Right ventricle myocardium superior (tissue), 1 donor: ENCODE results near the gene SKIC2. TPM values are rescaled to one million over a fixed set of nuclear protein-coding genes. Genes with fewer than 3 reads are reported as not detected.
"Not testable (repeated sequence)": the region's sequence is repeated elsewhere in the genome, so short reads cannot be mapped to it uniquely, and the experiment has no call there.

ENCODE experiments used
- ATAC-seq: fragments of 200-7000 bp; cut with Tn5 transposase; one replicate; pipeline ENCODE4 v1.9.1; 2020; ENCODE audit warnings: mild to moderate bottlenecking; ENCODE audit not compliant: poor library complexity
- DNase-seq: peaks from one replicate; pipeline ENCODE4 v3.0.0-alpha.2; 2020
- intact Hi-C: fragments of 100-400 bp; cut with DNase I; formaldehyde crosslinking; loops from one replicate; pipeline ENCODE4 v1.11.2; 2022
- microRNA-seq: library from miRNA; unstranded; fragments of <30 nt; microRNA quantifications from one replicate; pipeline ENCODE4 v1.2.0, GENCODE V29; 2020
- total RNA-seq: library from RNA; stranded (reverse); fragmentation: NEBNext Ultra II Directional; extraction: Animal tissue kit (Norgen Biotek cat#: 25700); gene quantifications from one replicate; pipeline ENCODE4 v1.2.1, GENCODE V29; 2021
- donor health status: DM: no; HTN: yes; CAD: no; lungs with severe emphysema.

SKIC2 gene
- total RNA-seq, 1 donor from 2014 or later: 33.6 TPM

- peak; percentile 81 for ATAC-seq
- intact Hi-C loops, DNase-seq: not testable (repeated sequence)
These were observed 55.6 kb downstream of the SKIC2 start, which contains the start of gene C4B for GRCh38 chr6:32014547-32014946. C4B (plus strand) TSS chr6:32014795; CDS start chr6:32014846, 51 bp downstream.

Small RNA genes lying within 50 kb of the gene (microRNA-seq; reads per million reads assigned to microRNA genes)
- gene MIR1236: not detected

Other genes with a start within 250 kb of the SKIC2 start
- gene LY6G6D, start 243.8 kb upstream of the SKIC2 start, total RNA-seq: not detected
- gene LY6G6C, start 237.4 kb upstream of the SKIC2 start, total RNA-seq: not detected
- gene MPIG6B, start 235.8 kb upstream of the SKIC2 start, total RNA-seq: 0.13 TPM
- gene DDAH2, start 229.9 kb upstream of the SKIC2 start, total RNA-seq: 32.9 TPM
- 86.8 TPM for gene CLIC1, start 222.6 kb upstream of the SKIC2 start, total RNA-seq
- gene MSH5, start 219.2 kb upstream of the SKIC2 start, total RNA-seq: 1.8 TPM
- 0.86 TPM for gene SAPCD1, start 196.5 kb upstream of the SKIC2 start, total RNA-seq
- 9.5 TPM for gene VWA7, start 181.8 kb upstream of the SKIC2 start, total RNA-seq
- gene VARS1, start 163.4 kb upstream of the SKIC2 start, total RNA-seq: 22.1 TPM
- 23.0 TPM for gene LSM2, start 152.2 kb upstream of the SKIC2 start, total RNA-seq
- gene HSPA1L, start 143.9 kb upstream of the SKIC2 start, total RNA-seq: 2.0 TPM
- 324 TPM for gene HSPA1A, start 143.6 kb upstream of the SKIC2 start, total RNA-seq
- gene HSPA1B, start 131.4 kb upstream of the SKIC2 start, total RNA-seq: 236 TPM
- gene NEU1, start 96.4 kb upstream of the SKIC2 start, total RNA-seq: 24.1 TPM
- gene SLC44A4, start 80.2 kb upstream of the SKIC2 start, total RNA-seq: not detected
- gene EHMT2, start 61.5 kb upstream of the SKIC2 start, total RNA-seq: 15.5 TPM
- gene ZBTB12, start 57.1 kb upstream of the SKIC2 start, total RNA-seq: 3.1 TPM
- gene C2, start 31.5 kb upstream of the SKIC2 start, total RNA-seq: 7.6 TPM
- 5.5 TPM for gene CFB, start 13.1 kb upstream of the SKIC2 start, total RNA-seq
- 39.6 TPM for gene NELFE, start 204 bp upstream of the SKIC2 start, total RNA-seq
- gene DXO, start 13.0 kb downstream of the SKIC2 start, total RNA-seq: 7.5 TPM
- 61.5 TPM for gene C4A, start 22.9 kb downstream of the SKIC2 start, total RNA-seq
- 58.3 TPM for gene C4B, start 55.6 kb downstream of the SKIC2 start, total RNA-seq
- gene CYP21A2, start 79.2 kb downstream of the SKIC2 start, total RNA-seq: not detected
- 65.8 TPM for gene TNXB, start 150.2 kb downstream of the SKIC2 start, total RNA-seq
- 21.5 TPM for gene ATF6B, start 169.1 kb downstream of the SKIC2 start, total RNA-seq
- 2.5 TPM for gene FKBPL, start 171.1 kb downstream of the SKIC2 start, total RNA-seq
- gene PRRT1, start 192.8 kb downstream of the SKIC2 start, total RNA-seq: 0.51 TPM
- 20.4 TPM for gene PPT2, start 195.0 kb downstream of the SKIC2 start, total RNA-seq
- 6.1 TPM for gene EGFL8, start 205.4 kb downstream of the SKIC2 start, total RNA-seq
- 44.2 TPM for gene AGPAT1, start 216.9 kb downstream of the SKIC2 start, total RNA-seq
- 94.6 TPM for gene RNF5, start 219.2 kb downstream of the SKIC2 start, total RNA-seq
- gene AGER, start 225.1 kb downstream of the SKIC2 start, total RNA-seq: 1.6 TPM
- gene PBX2, start 231.0 kb downstream of the SKIC2 start, total RNA-seq: 39.1 TPM
- 4.1 TPM for gene GPSM3, start 233.5 kb downstream of the SKIC2 start, total RNA-seq